ENCODE results near the gene PDE4B. TPM values are rescaled to one million over a fixed set of nuclear protein-coding genes. Genes with fewer than 3 reads are reported as not detected.

Gene PDE4B
- total RNA-seq, 1 experiment from 2014 or later: 1.4 TPM

DNA sequence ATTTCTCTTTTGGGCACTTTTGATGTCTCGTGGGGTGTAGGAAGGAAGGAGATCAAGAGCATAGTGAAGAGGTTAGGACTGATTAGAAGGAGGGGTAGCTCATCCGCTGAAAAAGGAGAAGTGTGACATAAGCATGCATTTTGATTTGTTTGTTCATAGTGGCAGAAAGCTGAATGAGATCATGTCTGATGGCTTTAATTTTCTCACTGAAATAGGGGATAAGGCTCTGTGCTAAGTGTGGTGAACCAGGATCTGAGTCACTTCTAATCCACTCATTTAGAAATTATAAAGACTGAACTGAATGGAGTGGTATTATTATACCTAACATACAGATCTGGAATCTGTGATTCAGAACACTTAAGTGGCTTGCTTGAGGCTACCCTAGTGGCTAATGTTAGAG, 344.5 kb downstream of the PDE4B start:
- intact Hi-C loops (cut with micrococcal nuclease): no loop called here
- no TSS peak for BruUV-seq (replicated peaks)
- H3K4me3 ChIP-seq (ENCODE audit: low read length): no peak overlapping the region
- H4K20me1 ChIP-seq (ENCODE audit: low read length): no peaks in the 10 kb centered on the region
- DNase-seq (no peak), ATAC-seq (no peak)
- no peaks in the 10 kb centered on the region for H3K9me3 ChIP-seq (ENCODE audit: low read length)
- no peak for TF ChIP-seq EZH2 (IDR thresholded peaks at IDR 0.05; ENCODE audit: low read length, unreplicated experiment)
- no peak for TF ChIP-seq EZH2phosphoT487 (IDR thresholded peaks at IDR 0.05; ENCODE audit: borderline replicate concordance, low read length)
- TF ChIP-seq, protein P1, sequence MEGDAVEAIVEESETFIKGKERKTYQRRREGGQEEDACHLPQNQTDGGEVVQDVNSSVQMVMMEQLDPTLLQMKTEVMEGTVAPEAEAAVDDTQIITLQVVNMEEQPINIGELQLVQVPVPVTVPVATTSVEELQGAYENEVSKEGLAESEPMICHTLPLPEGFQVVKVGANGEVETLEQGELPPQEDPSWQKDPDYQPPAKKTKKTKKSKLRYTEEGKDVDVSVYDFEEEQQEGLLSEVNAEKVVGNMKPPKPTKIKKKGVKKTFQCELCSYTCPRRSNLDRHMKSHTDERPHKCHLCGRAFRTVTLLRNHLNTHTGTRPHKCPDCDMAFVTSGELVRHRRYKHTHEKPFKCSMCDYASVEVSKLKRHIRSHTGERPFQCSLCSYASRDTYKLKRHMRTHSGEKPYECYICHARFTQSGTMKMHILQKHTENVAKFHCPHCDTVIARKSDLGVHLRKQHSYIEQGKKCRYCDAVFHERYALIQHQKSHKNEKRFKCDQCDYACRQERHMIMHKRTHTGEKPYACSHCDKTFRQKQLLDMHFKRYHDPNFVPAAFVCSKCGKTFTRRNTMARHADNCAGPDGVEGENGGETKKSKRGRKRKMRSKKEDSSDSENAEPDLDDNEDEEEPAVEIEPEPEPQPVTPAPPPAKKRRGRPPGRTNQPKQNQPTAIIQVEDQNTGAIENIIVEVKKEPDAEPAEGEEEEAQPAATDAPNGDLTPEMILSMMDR (conservative IDR thresholded peaks at IDR 0.05; ENCODE audit: low read depth, low read length): no peak
- peaks cover 29% of the 10 kb centered on the region; the same call in 1 of the 2 replicates for H3K27me3 ChIP-seq (ENCODE audit: low read length)
- ChIA-PET POLR2A (ENCODE audit: unreplicated experiment) (no interaction called here), CTCF (no interaction called here)
- no peaks in the 10 kb centered on the region for H3K36me3 ChIP-seq (ENCODE audit: low read depth, low read length)
- H2AFZ ChIP-seq (ENCODE audit: low read length): no peak overlapping the region
- no peak overlapping the region for H3K4me2 ChIP-seq (ENCODE audit: low read length)
- no peaks in the 10 kb centered on the region for H3K4me1 ChIP-seq (ENCODE audit: insufficient read depth, low read length)
- no peak overlapping the region for H3K9ac ChIP-seq (ENCODE audit: low read length)
- H3F3A ChIP-seq (ENCODE audit: low read length, unreplicated experiment): no peaks in the 10 kb centered on the region
- no peaks in the 10 kb centered on the region for H3K9me2 ChIP-seq (replicated peaks; ENCODE audit: low read length)
- H3K27ac ChIP-seq (ENCODE audit: low read length): no peak overlapping the region
- H3K79me2 ChIP-seq (ENCODE audit: low read length): no peaks in the 10 kb centered on the region

DNA sequence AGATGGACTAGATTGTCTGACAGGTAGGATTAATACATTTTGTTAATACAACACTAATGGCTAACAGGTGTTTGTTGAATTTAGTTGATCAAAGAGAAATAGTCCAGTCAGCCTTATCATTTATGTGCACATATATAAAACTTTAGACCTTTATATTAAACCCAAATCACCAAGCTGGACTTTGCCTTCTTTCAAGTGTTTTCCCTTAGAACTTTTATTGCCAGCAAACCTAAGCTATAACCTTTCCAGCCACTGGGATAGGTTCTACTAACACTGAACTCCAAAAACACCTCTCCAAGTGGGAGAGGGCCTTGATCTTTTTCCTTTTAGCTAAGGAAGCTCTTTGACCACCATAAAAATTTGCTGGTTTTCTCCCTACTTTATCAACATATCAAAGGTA, 345.9 kb downstream of the PDE4B start:
- H2AFZ ChIP-seq (ENCODE audit: low read length): no peak overlapping the region
- no peaks in the 10 kb centered on the region for H3K9me3 ChIP-seq (ENCODE audit: low read length)
- H3K36me3 ChIP-seq (ENCODE audit: low read depth, low read length): no peaks in the 10 kb centered on the region
- H3K27ac ChIP-seq (ENCODE audit: low read length): no peak overlapping the region
- no peaks in the 10 kb centered on the region for H4K20me1 ChIP-seq (ENCODE audit: low read length)
- H3K27me3 ChIP-seq (ENCODE audit: low read length): peaks cover 39% of the 10 kb centered on the region
- intact Hi-C loops (cut with micrococcal nuclease): no loop called here
- no peaks in the 10 kb centered on the region for H3K9me2 ChIP-seq (replicated peaks; ENCODE audit: low read length)
- H3K4me2 ChIP-seq (ENCODE audit: low read length): no peak overlapping the region
- H3K9ac ChIP-seq (ENCODE audit: low read length): no peak overlapping the region
- H3K79me2 ChIP-seq (ENCODE audit: low read length): no peaks in the 10 kb centered on the region
- no peaks in the 10 kb centered on the region for H3F3A ChIP-seq (ENCODE audit: low read length, unreplicated experiment)
- no peak overlapping the region for H3K4me3 ChIP-seq (ENCODE audit: low read length)
- no TSS peak for BruUV-seq (replicated peaks)
- ATAC-seq: no peak
- ChIA-PET POLR2A (ENCODE audit: unreplicated experiment) (no interaction called here), CTCF (no interaction called here)
- no peaks in the 10 kb centered on the region for H3K4me1 ChIP-seq (ENCODE audit: insufficient read depth, low read length)
- no peak for DNase-seq
- no peak for TF ChIP-seq EZH2phosphoT487 (IDR thresholded peaks at IDR 0.05; ENCODE audit: borderline replicate concordance, low read length)
- TF ChIP-seq, protein P1 (conservative IDR thresholded peaks at IDR 0.05; ENCODE audit: low read depth, low read length): no peak

DNA sequence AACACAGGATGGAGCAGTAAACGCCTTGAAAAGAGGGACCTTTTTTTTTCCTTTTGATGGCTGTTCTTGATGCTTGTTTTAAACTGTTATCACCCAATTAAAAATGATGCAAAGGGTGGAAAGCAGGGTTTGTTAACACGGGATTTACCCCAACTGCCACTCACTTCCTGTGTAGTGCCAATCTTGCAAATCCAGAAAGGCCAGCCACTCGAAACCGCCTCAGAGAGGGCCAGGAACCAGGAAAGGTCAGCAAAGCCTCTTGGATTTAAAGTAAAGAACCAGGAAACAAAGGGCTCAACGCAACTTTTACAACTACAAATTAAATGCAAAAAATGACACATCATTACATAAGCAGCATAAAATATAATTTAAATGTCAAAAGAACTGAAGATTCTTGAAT, 347.4 kb downstream of the PDE4B start:
- CTCF ChIA-PET: no interaction called here
- no peaks in the 10 kb centered on the region for H3K79me2 ChIP-seq (ENCODE audit: low read length)
- H3K27me3 ChIP-seq (ENCODE audit: low read length): peaks cover 54% of the 10 kb centered on the region
- no peaks in the 10 kb centered on the region for H3K36me3 ChIP-seq (ENCODE audit: low read depth, low read length)
- POLR2A ChIA-PET (ENCODE audit: unreplicated experiment): no interaction called here
- no peak overlapping the region for H3K9ac ChIP-seq (ENCODE audit: low read length)
- no peaks in the 10 kb centered on the region for H3K9me3 ChIP-seq (ENCODE audit: low read length)
- no peak overlapping the region for H3K4me3 ChIP-seq (ENCODE audit: low read length)
- TF ChIP-seq EZH2phosphoT487 (IDR thresholded peaks at IDR 0.05; ENCODE audit: borderline replicate concordance, low read length) (no peak), EZH2 (IDR thresholded peaks at IDR 0.05; ENCODE audit: low read length, unreplicated experiment) (no peak)
- TF ChIP-seq, protein P1 (conservative IDR thresholded peaks at IDR 0.05; ENCODE audit: low read depth, low read length): no peak
- intact Hi-C loops (cut with micrococcal nuclease): no loop called here
- no peaks in the 10 kb centered on the region for H3F3A ChIP-seq (ENCODE audit: low read length, unreplicated experiment)
- no peaks in the 10 kb centered on the region for H3K4me1 ChIP-seq (ENCODE audit: insufficient read depth, low read length)
- H4K20me1 ChIP-seq (ENCODE audit: low read length): no peaks in the 10 kb centered on the region
- no peak overlapping the region for H3K27ac ChIP-seq (ENCODE audit: low read length)
- peak; percentile 12 for DNase-seq
- ATAC-seq: no peak
- H2AFZ ChIP-seq (ENCODE audit: low read length): no peak overlapping the region
- H3K4me2 ChIP-seq (ENCODE audit: low read length): no peak overlapping the region
- no TSS peak for BruUV-seq (replicated peaks)
- no peaks in the 10 kb centered on the region for H3K9me2 ChIP-seq (replicated peaks; ENCODE audit: low read length)

Measured in PC-3 (cell line).